Activated gamma-delta T cell (primary cell): ENCODE measurements around the gene PIPOX.

Experiments
- DNase-seq: peaks from one replicate; lab custom pipeline; 2025; lab: John Stamatoyannopoulos, UW

The PIPOX gene

DNA sequence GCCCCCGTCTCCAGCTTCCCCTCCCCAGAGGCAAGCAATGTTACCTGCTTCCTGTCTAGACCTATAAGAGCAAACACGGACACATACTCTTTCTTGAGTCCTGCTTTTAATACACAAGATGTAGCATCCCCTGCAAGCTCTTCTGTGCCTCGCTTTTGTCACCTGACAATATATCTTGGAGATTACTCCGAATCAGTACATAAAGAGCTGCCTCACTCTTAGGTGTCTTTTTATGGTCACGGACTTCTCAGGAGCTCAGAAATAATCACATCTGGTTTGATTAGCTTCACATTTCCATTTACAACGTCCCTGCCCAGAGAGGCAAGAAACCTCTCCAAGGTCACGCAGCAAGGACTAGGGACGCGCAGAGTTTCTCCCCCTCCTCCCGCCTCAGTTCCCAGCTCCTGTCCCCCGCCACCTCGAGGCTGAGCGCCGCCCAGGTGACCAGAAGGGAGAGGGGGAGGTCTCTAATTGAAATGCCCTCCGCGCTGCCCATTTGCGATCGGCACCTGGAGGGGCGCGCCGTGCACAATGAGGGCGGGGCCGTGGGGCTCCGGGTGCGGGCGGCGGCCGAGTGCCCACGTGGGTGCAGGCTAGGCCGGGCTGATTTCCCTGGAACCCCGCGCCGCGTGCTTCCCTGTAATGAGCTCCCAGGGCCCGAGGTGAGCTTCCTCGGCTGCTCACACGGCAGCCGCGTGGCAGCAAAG is 23.3 kb upstream of the PIPOX start:
- no peak for DNase-seq

DNA sequence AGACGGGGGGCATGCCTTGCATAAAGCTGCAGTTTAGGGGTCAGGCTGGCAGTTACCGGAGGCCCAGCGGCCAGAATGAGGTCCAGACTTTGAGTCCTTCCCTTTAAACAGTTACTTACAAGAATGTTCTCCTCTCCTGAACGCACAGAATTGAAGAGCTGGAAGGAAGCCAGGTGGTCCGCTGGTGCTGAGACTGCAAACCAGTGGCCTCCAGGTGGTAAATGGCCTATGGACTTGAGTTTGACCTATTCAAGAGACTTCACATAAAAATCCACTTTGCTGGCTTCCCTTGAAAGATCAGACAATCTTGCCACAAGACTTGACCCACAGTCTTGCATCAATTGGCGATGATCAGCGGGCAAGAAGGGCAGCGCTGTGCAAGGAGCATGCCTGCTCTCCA is 22.4 kb upstream of the PIPOX start:
- no peak for DNase-seq

DNA sequence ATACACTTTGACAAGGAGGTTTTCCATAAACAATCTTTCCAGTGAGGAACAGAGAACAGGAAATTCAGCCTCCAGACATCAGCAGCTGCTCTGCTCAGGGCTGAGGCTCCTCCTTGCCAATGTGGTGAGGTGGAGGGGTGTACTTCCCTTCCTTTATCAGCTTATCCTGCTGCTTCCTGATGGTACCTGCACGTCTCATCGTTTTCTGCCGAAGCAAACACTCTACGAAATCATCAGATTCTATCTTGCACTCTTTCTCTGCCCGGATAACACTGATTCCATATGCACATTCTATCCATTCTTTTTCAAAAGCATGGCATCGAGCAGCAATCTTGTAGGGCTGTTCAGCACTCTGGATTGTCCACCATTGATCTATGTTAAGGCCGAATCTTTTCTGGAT is 21.7 kb upstream of the PIPOX start:
- no peak for DNase-seq

DNA sequence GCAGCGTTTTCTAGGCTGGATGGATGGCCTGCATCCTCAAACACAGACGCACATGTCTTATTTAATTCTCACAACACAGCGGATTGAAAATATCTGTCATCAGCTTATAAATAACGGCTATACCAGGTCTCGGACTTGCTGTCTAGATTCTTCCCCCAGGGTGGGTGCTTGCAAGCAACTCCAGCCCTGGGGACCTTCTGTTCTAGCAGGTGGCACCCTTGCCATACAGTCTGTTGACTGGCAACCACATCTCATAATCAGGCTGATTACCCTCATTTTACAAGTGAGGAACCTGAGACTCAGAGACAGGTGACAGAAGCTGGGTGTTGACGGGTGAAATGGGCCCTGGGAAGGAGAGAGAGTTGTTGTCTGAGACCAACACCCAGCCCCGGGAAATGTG is 20.9 kb upstream of the PIPOX start:
- no peak for DNase-seq

DNA sequence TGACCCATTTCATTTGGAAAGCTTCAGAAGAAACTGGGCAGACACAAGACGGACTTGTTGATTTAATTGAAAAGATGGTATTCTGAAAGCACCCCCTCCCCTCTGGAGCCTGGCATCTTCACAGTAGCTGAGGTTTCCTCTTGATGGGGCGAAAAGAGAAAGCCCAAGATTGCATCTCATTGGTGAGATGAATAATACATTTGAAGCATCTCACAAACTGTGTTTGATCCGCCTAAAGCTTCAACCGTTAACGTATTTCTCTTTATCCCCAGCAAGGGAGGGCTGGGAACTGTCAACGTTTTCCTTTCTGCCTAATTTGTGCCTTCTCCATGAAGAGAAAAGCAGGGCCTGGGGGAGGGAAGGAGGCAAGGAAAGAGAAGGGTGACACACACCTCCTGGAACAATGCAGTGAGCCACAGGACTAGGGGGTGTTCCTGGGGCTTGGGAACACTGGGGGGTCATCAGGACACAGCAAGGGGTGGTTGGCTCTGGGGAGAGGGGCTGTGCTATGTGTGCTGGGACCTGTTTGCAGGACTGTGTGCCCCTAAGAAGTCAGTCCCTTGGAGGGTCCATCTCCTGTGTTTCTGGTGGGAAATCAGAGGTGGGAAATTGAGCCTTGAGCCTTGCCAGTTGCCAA is 18.5 kb upstream of the PIPOX start:
- no peak for DNase-seq

DNA sequence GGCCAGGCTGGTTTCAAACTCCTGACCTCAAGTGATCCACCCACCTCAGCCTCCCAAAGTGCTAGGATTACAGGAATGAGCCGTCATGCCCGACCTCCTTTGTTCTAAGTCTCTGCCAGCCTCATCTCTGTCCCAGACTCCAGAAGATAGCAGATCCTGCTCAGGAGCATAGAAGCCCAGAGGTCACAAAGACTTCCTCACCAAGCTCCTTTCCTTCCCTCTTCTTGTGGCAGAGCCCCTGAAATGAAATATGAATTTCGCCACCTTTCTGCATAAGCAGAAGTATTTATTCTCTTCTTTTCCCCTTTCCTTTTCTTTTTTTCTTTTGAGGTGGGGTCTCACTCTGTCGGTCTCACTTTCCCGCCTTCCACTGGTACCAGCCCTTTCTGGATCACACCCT is 11.5 kb upstream of the PIPOX start:
- DNase-seq: no peak

DNA sequence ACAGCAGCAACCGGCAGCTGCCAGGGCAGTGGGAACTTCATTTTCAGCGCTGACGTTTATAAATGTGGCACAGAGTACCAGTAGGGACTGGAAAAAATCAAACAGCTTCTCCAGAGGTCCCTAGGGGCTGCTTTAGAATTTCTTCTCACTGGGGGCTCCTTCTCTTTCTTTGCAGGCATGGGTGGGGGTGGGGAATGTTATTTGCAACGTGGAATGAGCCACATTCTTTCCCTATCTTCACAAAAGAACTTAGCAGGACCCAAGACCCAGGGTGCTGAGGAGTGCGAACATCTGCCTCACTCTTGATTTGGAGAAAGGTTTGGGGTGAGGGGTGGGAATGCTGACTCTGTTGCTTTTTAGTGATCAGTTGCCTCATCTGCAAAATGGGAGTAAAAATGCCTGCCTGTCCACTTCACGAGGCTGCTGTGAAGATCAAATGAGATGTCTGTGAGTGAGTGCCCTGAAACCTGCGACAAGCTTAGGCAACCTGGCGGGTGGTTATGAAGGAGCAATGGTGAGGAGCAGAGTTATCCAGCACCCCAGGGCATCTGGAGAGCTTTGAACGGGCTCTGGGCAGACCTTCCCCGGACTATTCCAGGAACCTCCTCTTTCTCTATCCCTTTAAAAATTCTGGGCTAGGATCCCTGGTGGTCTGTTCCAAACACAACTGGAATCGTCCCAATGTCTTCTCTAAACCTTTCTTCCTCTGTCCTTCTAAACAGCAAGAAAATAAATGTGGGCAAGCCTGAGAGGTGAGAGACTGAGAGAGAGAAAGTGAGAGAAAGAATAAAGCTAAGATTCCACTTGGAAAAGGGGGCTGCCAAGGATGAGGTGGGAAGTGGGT is 10.7 kb upstream of the PIPOX start:
- no peak for DNase-seq

DNA sequence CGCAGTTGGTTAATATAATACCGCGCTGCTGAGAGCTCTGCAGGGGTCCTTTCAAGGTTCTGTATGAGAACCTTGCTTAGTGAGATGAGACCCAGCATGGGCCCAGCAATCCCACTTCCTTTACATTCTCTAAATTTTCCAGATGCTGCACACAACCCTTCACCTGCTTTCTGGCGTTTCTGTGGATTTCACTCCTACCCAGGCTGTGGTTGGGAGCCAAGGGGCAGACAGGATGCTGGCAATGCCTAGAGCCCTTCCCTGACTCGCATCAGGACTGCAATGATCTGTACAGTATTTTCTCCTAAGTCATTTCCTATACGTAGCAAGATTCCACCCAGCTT is 10.1 kb upstream of the PIPOX start:
- no peak for DNase-seq

DNA sequence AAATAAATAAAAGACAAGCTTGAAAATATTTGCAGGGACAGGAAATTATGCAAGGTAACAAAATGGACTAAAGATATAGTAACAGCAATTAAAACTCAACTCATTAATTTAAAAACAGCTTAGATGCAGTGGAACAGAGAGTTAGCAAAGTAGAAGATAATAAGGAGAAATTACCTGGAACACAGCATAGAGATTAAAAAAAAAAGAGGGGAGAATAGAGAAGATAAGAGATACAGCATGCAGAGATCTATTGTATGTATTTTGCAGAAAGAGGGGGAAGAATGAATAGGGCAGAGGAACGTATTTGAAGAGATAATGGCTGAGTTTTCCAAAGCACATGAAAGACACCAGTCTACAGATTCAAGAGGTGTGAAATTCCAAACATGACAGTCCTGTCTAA is 8.4 kb upstream of the PIPOX start:
- DNase-seq: no peak

DNA sequence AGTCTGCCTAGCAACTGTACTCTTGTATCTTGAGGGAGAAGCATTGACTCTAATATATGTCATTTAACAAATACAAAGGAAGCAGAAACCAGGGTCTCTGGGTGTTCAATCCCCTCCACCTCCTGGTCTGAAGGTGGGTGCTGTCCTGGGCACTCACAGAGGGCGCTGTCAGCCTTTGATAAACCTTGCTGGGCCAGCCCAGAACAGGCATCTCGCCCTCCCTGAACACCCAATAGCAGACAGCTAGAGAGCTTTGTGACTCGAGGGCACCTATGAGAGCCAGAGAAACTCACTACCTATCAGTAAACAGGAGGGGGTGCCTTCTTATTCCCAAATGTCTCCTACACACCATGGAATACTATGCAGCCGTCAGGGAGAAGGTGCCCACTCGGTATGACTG is 6.4 kb upstream of the PIPOX start:
- no peak for DNase-seq

DNA sequence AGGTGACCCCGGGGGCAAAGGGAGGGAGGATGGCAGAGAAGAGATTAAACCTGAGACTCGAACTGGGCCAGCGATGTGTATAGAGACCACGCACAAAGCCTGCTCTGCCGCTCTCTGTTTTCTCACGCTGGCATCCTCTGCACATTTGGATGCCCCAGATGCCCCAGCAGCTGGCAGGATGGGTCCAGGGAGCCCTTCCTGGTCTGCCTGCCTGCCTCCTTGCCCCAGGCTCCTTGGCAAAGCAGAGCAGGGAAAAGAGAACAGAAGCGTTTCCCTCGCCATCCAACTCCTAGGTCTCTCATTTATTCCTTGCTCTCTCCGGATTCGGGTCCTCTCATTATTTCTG is 5.2 kb upstream of the PIPOX start:
- no peak for DNase-seq

DNA sequence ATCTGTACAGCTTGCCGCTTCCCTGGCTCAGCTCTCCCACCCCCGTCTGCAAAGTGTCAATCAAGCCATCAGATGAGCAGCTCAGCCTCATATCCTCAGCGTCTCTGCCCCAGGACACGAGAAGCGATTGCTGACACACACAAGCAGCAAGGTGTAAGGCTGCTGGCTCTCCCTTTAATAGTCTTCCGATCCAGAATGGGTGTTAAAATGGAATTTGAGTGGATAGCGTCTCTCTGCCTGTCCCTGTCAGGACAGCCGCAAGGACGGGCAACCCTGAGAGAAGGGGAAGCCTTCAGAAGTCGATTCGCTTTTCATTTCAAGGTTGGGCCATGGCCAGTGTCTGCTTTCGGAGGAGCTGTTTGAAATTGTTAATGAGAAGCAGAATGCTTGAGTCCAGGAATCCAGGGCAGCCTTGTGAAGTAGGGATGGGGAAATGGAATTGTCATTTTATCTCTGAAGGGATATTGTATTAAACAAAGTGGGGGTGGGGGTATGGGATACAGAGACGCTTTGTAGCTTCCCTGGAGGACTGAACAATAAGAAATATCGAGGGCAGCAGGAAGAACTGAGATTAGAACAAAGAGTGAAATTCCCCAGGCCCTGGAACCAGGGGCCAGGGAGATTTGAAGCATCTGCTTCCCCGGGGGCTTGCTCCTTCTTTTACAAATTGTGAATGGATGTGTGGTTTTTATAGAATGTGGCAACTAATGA is 4.7 kb upstream of the PIPOX start:
- no peak for DNase-seq

DNA sequence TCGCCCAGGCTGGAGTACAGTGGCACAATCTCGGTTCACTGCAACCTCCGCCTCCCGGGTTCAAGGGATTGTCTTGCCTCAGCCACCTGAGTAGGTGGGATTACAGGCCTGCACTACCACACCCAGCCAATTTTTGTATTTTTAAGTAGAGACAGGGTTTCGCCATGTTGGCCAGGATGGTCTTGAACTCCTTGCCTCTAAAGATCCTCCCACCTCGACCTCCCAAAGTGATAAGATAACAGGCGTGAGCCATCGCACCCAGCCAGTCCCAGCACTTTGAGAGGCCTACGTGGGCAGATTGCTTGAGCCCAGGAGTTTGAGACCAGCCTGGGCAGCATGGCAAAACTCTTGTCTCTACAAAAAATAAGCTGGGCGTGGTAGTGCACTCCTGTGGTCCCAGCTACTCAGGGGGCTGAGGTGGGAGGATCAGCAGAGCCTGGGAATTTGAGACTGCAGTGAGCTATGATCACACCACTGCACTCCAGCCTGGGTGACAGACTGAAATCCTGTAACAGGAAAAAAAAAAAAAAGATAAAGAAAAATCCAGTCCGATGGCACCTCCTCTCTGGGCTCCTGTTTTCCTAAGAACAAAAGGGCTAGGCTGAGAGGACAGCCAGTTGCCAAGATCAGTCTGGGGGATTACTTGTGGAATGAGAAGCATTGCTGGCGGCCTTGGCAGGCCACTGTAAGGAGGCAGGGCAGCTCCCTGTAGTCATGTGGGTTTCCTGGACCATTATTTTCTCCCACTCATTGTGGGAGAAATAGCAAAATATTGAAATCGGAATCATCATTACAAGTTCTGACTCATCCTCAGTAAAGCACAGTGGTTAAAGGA is 3.0 kb upstream of the PIPOX start:
- no peak for DNase-seq

DNA sequence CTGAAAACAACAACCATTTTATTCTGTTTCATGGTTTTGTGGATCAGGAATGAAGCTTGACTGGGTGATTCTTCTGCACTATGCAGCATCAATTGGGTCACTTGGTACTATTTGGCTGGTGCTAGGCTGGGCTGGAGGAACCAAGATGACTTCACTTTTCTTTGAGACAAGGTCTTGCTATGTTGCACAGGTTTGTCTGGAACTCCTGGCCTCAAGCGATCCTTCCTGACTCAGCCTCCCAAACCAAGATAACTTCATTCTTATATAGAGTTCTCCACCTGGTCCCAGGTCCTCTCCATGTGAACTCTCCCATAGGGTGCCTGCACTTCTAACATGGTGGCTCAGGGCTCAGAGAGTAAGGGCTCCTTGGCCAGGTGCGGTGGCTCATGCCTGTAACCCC is 1.9 kb upstream of the PIPOX start:
- no peak for DNase-seq

DNA sequence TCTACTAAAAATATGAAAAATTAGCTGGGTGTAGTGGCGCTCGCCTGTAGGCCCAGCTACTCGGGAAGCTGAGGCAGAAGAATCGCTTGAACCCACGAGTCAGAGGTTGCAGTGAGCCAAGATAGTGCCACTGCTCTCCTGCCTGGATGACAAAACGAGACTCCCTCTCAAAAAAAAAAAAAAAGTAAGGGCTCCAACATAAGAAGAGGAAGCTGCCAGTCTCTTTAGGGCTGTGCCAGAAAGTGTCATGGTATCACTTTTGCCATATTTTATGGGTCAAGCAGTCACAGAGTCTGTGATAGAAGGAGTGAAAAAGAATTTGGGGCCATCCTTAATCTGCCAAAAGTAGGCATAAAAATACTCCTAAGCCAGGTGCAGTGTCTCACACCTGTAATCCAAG is 1.4 kb upstream of the PIPOX start:
- DNase-seq: no peak

DNA sequence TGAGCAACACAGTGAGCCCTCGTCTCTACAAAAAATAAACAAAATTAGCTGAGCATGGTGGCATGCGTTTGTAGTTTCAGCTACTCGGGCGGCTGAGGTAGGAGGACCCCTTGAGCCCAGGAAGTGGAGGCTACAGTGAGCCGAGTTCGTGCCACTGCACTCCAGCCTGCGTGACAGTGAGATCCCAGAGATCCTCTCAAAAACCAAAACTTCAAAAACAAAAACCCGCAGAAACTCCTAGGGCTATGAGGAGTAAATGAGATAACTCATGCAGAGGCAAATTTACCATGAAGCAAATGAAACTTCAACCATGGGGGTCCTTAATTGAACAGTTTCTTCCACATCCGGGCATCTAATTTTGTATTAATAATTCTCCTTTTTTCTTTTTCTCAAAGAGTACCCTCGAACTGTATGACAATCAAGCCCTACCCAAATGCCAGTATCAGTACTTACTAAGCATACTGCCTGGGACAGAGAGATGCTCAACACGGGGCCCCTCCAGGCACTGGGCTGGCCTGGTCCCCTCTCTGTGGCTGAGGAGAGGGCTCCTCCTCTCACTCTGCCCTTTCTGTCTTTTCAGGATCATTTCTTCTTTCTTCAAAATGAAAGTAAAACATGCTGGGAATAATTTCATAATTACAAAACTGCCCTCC is 789 bp upstream of the PIPOX start:
- no peak for DNase-seq

DNA sequence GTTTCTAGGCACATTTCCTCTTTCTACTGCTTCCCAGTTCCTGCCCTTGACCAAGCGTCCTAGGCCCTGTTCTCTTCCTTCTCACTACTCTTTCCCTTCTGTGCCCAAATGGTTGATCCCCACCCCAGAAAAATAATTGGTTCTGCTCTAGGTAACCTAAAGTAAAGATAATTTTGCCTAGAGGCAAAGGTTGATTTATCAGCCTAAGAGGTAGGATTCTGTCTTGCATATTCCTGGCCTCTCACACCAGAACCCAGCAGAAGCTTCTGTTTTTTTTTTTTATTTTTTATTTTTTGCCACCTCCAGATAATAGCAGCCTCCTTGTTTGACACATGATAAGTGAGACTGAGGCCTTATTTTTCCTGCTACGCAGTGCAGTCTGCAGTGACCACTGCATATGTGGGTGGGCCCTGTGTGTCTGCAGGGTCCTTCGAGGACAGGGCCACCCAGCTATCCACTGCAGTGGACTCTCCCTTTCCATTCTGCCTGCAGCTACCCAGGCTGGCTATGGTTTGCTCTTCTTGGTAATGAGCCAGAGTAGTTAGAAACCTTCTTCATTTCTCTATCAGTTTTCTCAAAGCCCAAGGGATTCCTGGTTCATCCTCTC is 701 bp downstream of the PIPOX start:
- no peak for DNase-seq

DNA sequence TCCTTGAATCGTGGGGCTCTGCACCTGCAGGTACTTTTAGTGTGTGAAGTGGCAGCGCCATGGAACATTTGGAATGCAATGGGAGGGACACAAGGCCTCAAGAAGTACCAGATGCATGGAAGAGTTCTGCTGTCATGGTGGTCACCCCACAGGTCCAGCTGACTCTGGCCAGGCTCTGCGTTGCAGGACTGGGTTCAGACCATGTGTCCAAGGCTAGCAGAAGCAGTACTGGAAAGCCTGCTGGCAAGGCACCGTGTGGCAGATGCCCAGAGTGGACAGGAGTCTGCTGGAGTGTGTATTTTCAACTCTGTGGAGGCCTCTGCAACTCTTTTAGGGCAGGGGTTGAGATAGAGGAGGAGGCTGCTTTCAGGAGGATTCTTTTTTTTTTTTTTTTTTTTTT is 2.1 kb downstream of the PIPOX start:
- DNase-seq: no peak

DNA sequence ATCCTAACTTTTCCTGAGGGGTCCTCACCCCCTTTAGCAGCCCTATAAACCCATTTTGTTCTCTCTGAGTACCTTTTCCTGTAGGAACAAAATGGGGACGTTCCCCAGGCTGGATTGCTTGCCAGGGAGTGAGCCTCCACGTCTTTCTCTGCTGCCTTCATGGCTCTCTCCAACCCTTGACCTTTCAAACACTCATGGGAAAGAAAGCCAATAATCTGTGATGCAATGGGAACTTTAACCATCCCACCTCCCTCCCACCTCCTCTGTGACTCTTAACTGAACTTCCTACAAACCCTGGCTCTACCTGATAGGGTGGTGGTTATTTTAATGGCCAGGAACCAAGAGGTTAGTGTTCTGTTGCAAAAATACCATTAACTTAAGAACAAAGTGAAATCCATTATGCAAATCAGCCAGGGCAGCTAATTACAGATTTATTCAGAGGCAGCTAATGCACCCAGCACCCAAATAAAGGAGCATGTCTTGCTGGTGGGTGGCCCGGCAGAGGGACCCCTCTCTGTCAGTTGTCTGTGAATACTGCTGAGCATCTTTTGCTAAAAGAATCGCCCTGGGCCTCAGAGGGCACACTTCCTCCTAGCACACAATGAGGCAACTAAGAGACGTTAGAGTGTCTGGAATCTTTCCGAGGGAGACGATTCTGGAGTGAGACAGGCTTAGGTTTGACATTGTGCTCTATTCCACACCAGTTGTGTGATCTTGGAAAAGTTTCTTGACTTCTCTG is 3.0 kb downstream of the PIPOX start:
- DNase-seq: no peak

DNA sequence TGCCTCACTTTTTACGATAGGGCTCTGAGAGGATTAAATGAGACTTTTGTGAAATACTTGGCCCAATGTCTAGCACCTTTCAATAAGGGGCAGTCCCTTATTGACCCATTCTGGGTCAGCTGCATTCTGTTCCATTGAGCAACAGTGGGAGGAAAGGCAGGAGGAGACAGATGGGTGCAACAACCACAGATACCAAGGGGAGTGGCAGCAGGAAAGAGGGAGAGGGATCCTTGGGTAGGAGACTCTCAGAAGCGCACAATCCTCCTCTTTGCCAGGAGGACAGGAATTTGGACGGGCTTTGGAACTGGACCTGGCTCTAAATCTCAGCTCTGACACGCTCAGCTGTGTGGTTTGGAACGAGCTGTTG is 3.5 kb downstream of the PIPOX start:
- DNase-seq: no peak
